Measurements from ENCODE around the gene PI4K2B. TPM values are rescaled to one million over a fixed set of nuclear protein-coding genes. Genes with fewer than 3 reads are reported as not detected.

Gene PI4K2B
- total and polyA plus RNA-seq, 4 donors, result 11.9 to 42.5 (median 17.4) TPM

- no peak for TF ChIP-seq CTCF (IDR thresholded peaks at IDR 0.05; ENCODE audit: control extremely low read depth, extremely low read depth)
- DNase-seq (no peak), ATAC-seq (ENCODE audit: insufficient read depth, low FRiP score) (no peak)
- Histone ChIP-seq H3K27me3 (ENCODE audit: control insufficient read depth in 3 of 3, insufficient read depth in 3 of 3, low read length in 2 of 3) (no peaks in the 10 kb centered on the region), H3K27ac (ENCODE audit: low read depth in 1 of 2, low read length in 1 of 2) (no peak overlapping the region), H3K9ac (ENCODE audit: insufficient read depth in 1 of 2, low read length in 2 of 2) (no peak overlapping the region), H3K9me3 (ENCODE audit: control insufficient read depth in 4 of 4, insufficient read depth in 3 of 4, low read length in 3 of 4) (peaks cover 3 to 23% (median 15%) of the 10 kb centered on the region in 4 donors), H3K4me3 (no peak overlapping the region), H3K36me3 (ENCODE audit: control insufficient read depth in 4 of 4, insufficient read depth in 4 of 4, low read length in 4 of 4) (no peaks in the 10 kb centered on the region), H3K4me1 (ENCODE audit: control insufficient read depth in 5 of 5, insufficient read depth in 5 of 5, low read length in 5 of 5) (no peaks in the 10 kb centered on the region)
- WGBS, 2 donors, result 96 to 97% methylated on average over 1 of the region's 1 CpG
Observed at GRCh38 chr4:25221377-25221776, 12.5 kb upstream of the PI4K2B start.

GRCh38 chr4:25223802-25224375 lies 9.9 kb upstream of the PI4K2B start:
- Histone ChIP-seq H3K27ac (ENCODE audit: low read depth in 1 of 2, low read length in 1 of 2) (no peak overlapping the region), H3K9me3 (ENCODE audit: control insufficient read depth in 4 of 4, insufficient read depth in 3 of 4, low read length in 3 of 4) (peaks cover 5 to 28% (median 15%) of the 10 kb centered on the region in 4 donors)
- no peak for ATAC-seq (ENCODE audit: insufficient read depth, low FRiP score)

GRCh38 chr4:25229804-25230203 lies 4.0 kb upstream of the PI4K2B start:
- Histone ChIP-seq H3K9ac (ENCODE audit: insufficient read depth in 1 of 2, low read length in 2 of 2) (no peak overlapping the region), H3K27ac (ENCODE audit: low read depth in 1 of 2, low read length in 1 of 2) (no peak overlapping the region), H3K4me1 (ENCODE audit: control insufficient read depth in 5 of 5, insufficient read depth in 5 of 5, low read length in 5 of 5) (no peaks in the 10 kb centered on the region), H3K36me3 (ENCODE audit: control insufficient read depth in 4 of 4, insufficient read depth in 4 of 4, low read length in 4 of 4) (no peaks in the 10 kb centered on the region), H3K27me3 (ENCODE audit: control insufficient read depth in 3 of 3, insufficient read depth in 3 of 3, low read length in 2 of 3) (no peaks in the 10 kb centered on the region), H3K9me3 (ENCODE audit: control insufficient read depth in 4 of 4, insufficient read depth in 3 of 4, low read length in 3 of 4) (peaks cover 0 to 29% (median 3%) of the 10 kb centered on the region in 4 donors), H3K4me3 (no peak overlapping the region)
- TF ChIP-seq CTCF (IDR thresholded peaks at IDR 0.05; ENCODE audit: control extremely low read depth, extremely low read depth), result no peak
- no peak for ATAC-seq (ENCODE audit: insufficient read depth, low FRiP score)
- WGBS, 2 donors, result 86 to 88% methylated on average over 6 of the region's 6 CpGs
- DNase-seq, result no peak

More at GRCh38 chr4:25223802-25224375, 9.9 kb upstream of the PI4K2B start:
- WGBS, 2 donors, result 87 to 90% methylated on average over 7 of the region's 7 CpGs
- no peak overlapping the region for H3K4me3 ChIP-seq
- TF ChIP-seq CTCF (IDR thresholded peaks at IDR 0.05; ENCODE audit: control extremely low read depth, extremely low read depth), result no peak
- no peaks in the 10 kb centered on the region for H3K27me3 ChIP-seq (ENCODE audit: control insufficient read depth in 3 of 3, insufficient read depth in 3 of 3, low read length in 2 of 3)
- peak in 2 of 3 donors; percentile 13 to 42 for DNase-seq
- H3K4me1 ChIP-seq (ENCODE audit: control insufficient read depth in 5 of 5, insufficient read depth in 5 of 5, low read length in 5 of 5), result no peaks in the 10 kb centered on the region
- H3K9ac ChIP-seq (ENCODE audit: insufficient read depth in 1 of 2, low read length in 2 of 2), result no peak overlapping the region
- no peaks in the 10 kb centered on the region for H3K36me3 ChIP-seq (ENCODE audit: control insufficient read depth in 4 of 4, insufficient read depth in 4 of 4, low read length in 4 of 4)

- H3K9ac ChIP-seq (ENCODE audit: insufficient read depth in 1 of 2, low read length in 2 of 2), result peak overlapping the region in 1 of 2 donors; percentile 76
- ATAC-seq (ENCODE audit: insufficient read depth, low FRiP score) (no peak), DNase-seq (no peak)
- H3K4me1 ChIP-seq (ENCODE audit: control insufficient read depth in 5 of 5, insufficient read depth in 5 of 5, low read length in 5 of 5), result peaks cover 0 to 7% (median 4%) of the 10 kb centered on the region in 5 donors
- H3K4me3 ChIP-seq, result no peak overlapping the region
- H3K9me3 ChIP-seq (ENCODE audit: control insufficient read depth in 4 of 4, insufficient read depth in 3 of 4, low read length in 3 of 4), result peaks cover 0 to 19% (median 2%) of the 10 kb centered on the region in 4 donors
- H3K27ac ChIP-seq (ENCODE audit: low read depth in 1 of 2, low read length in 1 of 2), result no peak overlapping the region
- no peak for TF ChIP-seq CTCF (IDR thresholded peaks at IDR 0.05; ENCODE audit: control extremely low read depth, extremely low read depth)
- H3K27me3 ChIP-seq (ENCODE audit: control insufficient read depth in 3 of 3, insufficient read depth in 3 of 3, low read length in 2 of 3), result no peaks in the 10 kb centered on the region
- no peaks in the 10 kb centered on the region for H3K36me3 ChIP-seq (ENCODE audit: control insufficient read depth in 4 of 4, insufficient read depth in 4 of 4, low read length in 4 of 4)
Observed at GRCh38 chr4:25233194-25233593, 639 bp upstream of the PI4K2B start.

Measured in lung (tissue), 12 donors.